ENCODE measurements around the gene FCRLA.
A peak's percentile ranks its signal among the peaks of the same experiment; 100 is the strongest.
"Not testable (repeated sequence)": the region's sequence is repeated elsewhere in the genome, so short reads cannot be mapped to it uniquely, and the experiment has no call there.

Gene FCRLA

DNA sequence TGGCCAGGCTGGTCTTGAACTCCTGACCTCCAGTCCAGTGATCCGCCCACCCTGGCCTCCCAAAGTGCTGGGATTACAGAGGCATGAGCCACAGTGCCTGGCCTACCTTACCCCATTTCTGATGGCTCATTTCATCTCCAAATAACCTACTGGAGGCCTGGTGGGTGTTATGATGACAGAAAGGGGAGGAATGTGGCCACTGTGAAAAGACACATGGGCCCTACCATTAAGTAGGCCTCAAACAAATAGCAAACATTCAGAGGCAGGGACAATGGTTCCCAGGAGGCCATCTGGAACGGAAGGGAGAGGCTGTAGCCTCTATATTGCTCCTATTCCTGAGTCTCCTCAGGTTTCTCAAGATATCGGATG is 932 bp upstream of the FCRLA start:
- DNase-seq = no peak

DNA sequence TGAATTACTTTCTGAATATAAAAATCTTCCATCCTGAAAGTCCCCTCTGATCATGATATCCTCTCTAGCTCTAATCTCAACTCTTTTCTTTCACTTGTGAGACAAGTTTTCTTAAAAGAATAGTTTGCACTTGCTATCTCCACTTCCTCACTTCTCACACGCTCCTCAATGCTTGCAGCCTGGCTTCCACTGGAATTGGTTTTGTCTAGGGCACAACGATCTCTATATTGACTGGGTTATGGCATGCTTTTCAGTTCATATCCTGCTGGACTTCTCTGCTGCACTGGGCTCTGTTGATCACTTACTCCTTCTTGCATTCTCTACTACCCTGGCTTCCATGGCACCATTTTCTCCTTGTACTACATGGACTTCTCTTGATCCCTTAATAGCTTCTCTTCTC is 474 bp downstream of the FCRLA start:
- DNase-seq = no peak

DNA sequence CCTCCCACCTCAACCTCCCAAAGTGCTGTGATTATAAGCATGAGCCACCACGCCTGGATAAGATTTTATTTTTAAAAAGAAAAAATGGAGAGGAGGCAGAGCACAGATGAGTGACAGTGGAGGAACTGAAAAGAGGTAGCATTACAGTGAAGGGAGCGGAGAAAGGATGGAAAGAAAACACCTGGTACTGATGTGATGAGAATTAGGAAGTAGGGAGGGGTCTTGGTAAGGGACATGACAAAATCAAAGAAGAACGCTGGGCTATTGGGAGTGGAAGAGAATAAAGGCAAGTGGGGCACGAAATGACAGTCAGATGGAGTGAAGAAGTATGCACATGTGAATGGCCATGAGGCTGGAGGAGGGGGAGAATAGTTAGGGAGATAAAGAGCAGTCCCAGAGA is 2.3 kb downstream of the FCRLA start:
- DNase-seq = no peak

DNA sequence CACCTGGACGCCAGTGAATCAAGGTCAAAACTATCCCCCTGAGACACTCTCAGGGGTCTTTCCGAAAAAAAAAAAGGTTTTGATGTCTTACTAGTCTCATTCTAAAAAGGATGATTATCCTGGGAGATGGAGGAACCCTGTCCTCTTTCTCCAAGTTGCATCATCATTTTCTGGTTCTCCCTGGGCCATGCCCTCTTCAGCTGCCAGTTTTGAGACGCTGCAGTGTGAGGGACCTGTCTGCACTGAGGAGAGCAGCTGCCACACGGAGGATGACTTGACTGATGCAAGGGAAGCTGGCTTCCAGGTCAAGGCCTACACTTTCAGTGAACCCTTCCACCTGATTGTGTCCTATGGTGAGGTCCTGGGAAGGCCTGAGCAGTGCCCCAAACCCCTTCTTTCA is 3.5 kb downstream of the FCRLA start:
- no peak for DNase-seq

DNA sequence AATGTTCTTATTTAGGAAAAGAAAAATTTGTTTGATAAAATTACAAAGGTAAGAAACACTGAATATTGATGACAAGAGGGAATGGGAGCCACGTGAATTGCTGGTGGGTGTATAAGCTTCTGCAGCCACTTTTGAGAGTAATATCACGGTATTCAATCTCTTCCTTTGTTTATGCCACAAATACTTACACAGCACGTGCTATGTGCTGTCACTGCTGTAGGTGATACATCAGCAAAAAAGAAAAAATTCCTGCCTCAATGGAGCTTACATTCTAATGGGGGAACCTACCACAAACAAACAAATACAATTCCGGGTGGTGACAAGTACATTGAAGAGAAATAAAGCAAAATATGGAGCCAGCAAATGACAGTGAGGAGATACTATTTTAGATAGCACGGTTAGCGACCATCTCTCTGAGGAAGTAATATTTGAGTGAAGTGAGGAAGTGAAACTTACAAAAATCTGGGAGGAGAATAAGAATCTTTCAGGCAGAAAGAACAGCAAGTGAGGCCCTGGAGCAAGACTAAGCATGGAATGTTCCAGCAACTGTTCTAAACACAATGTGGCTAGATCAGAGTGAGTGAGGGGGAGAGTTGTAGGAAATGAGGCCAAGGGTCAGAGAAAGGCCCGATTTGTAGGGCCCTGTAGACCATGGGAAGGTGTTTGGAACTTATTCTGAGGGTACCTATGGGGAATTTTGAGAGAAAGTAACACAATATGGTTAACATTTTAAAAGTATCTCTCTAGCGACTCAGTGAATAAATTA is 11.7 kb downstream of the FCRLA start:
- no peak for DNase-seq

DNA sequence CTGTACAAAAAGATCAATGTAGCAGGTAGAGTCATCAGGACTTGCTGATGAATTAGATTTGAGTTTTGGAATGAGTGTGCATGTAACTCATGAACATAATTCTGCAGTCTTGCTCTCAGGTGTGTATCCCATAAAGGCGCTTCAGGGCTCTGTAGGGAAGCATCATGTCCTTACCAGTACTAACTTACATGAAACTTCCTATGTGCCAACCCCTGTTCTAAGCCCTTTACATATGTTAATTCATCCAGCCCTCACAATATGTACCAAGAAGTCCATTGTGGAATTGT is 12.2 kb downstream of the FCRLA start:
- DNase-seq = no peak

DNA sequence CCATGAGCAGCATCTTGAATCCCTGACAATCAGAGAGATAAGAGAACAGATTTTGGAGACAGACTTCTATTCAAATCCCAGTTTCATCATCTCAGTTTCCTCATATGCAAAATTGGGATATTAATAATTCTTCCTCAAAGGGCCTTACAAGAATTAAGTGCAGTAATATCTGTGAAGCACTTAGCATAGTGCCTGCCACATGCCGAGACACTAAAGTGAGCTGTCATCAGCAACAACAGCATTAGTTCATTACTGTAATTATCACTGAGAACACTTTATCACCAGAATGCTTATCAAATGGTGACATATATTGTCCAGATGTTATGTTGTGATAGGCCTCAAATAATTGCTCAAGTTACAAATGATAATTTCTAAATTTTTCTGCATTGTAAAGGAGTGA is 13.4 kb downstream of the FCRLA start:
- no peak for DNase-seq

DNA sequence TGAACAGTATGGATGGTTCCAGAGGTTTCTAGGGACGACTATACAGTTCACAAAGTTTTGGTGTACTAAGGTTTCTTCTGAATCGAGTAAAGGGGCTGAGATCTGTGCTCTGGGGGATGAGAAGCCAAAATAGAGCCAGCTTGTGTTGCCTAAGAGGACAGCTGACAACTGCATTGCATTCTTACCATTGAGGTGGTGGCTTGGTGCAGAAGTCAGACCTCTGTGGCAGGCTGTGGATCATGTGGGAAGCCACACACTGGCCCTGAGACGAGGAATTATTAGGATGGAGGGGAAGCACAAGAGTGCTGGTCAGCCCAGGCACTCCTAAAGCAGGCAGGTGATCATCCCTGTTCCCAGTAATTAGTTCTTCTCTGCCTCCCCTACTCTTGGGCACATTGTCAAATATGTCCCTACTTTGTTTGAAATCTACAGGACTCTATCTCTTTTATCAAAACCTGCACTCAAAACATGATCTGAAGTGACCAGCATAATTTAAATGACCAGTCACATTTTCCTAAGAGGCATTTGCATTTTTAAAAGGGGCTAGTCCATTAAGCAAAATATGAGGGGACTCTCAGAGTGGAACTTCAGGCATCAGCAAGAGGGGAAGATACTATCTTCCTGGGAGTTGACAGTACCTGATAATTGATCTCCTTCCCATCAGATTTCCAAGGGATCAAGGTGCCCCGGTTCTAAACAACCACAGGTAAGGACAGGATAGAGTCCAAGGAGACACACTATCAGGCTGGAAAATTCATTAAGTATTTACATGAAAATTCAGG is 14.1 kb downstream of the FCRLA start, which contains the start of gene FCRLB:
FCRLB (plus strand) TSS at position 589 of the 782 bp plus-strand sequence. CDS start 1,129 bp downstream, outside the sequence.
- no peak for DNase-seq

DNA sequence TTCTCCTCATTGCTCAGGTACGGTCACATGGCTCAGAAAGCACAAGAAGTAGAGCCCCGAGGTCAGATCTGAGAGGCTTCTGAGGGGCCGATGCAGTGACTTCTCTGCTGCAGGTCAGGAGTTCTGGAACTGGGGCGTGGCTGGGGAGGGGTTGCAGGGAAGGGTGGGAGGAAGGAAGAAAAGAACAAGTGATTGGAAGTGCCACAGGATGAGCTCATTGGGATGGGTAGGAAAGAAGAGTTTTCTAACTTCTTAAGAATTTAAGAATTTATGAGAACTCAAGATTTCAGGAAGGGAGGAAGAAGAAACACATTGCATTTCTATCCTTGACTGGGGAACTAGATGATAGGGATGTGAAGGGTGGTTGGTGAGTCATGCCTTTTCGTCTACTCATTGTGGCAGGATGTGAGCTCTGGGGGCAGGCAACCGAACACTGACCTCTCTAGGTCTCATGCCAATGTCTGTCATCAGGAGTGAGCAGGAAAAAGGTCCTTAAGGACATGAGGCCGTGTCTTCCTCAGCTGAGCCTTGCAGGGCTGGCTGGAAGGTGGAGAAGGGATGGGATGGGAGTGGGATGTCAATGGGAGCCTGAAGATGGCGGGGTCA is 14.8 kb downstream of the FCRLA start:
- DNase-seq = no peak

DNA sequence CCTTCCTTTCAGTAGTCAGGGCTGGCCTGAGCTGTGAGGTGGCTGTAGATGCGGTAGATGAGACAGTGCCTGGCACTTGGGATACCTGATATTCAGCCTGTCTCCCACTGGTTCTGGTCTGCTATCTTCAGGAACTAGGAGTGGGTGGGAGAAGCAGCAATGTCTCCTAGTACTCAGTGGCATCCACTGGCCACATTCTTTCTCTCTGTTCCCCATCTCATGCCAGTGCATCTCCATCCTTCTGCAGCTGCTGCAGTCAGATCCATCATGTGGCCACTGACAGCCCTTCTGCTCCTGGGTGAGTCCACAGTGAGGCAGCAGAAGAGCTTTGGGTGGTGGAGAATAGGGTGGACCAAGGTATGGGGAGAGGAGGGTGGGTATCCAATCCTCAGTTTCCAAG is 15.4 kb downstream of the FCRLA start:
- DNase-seq = no peak

DNA sequence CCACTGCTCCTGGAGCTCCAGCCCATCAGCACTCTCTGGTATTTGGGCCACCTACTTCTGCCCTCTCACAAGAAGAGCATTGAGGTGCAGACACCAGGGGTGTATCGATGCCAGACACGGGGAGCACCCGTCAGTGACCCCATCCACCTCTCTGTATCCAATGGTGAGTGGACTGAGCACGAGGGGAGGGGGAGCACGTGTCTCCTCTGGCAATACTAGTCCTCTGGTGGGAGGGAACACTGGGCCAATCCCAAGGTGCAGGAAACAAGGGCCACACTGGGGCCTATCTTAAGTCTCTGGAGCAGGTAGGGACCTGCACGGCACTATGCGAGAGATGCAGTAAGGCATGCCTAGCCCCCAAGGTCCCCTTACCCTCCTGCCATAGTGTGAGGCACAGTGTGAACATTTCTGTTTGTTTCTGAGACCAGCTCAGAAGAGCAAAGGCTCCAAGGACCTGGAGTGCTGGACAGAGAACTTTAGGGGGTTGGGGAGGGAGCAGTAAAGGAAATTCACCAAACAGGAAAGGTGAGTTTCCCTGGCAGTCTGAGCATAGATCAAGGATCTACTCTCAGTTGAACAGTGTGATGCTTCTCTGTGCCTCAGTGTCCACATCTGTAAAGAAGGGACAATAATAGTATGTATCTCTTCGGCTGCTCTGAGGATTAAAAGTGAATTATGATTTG is 16.6 kb downstream of the FCRLA start:
- no peak for DNase-seq

DNA sequence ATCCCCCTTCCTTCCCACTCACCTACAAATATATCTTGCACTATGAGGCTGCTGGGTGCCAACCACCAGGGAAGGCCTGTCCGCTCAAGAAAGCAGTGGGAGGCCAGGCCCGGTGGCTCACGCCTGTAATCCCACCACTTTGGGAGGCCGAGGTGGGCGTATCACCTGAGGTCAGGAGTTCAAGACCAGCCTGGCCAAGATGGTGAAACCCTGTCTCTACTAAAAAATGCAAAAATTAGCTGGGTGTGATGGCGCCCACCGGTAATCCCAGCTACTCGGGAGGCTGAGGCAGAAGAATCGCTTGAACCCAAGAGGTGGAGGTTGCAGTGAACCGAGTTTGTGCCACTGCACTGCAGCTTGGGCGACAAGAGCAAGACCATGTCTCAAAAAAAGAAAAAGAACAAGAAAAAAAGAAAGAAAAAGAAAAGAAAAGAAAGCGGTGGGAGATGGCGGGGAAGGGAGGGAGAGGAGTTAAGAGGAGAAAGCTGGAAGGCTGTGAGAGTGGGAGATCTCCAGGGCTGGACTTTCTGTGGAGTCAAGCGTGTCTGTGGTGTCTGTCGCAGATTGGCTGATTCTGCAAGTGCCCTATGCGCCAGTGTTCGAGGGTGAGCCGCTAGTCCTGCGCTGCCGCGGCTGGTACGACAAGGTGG is 18.4 kb downstream of the FCRLA start:
- DNase-seq = not testable (repeated sequence)

DNA sequence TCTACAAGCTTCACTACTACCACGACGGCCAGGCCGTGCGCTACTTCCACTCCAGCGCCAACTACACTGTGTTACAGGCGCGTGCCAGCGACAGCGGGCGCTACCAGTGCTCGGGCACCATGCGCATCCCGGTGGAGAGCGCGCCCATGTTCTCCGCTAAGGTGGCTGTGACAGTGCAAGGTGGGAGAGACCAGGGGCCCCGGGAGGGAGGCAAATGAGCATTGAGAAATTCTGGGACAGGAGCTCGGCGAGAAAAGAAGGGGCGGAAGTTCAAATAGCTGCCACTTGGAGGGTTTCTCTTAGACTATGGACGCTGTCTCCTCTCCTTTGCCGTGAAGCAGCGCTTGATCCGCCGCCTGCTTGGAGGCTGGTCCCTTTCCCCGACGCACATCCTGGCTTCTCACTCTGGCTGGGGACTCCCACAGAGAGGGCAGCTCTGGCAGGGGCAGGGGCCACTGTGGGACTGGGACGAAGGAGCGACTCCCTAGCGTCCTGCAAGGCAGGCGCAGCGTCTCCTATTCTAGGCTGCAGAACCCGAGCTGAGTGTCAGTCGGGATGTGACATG is 19.0 kb downstream of the FCRLA start:
- DNase-seq = peak; percentile 26

DNA sequence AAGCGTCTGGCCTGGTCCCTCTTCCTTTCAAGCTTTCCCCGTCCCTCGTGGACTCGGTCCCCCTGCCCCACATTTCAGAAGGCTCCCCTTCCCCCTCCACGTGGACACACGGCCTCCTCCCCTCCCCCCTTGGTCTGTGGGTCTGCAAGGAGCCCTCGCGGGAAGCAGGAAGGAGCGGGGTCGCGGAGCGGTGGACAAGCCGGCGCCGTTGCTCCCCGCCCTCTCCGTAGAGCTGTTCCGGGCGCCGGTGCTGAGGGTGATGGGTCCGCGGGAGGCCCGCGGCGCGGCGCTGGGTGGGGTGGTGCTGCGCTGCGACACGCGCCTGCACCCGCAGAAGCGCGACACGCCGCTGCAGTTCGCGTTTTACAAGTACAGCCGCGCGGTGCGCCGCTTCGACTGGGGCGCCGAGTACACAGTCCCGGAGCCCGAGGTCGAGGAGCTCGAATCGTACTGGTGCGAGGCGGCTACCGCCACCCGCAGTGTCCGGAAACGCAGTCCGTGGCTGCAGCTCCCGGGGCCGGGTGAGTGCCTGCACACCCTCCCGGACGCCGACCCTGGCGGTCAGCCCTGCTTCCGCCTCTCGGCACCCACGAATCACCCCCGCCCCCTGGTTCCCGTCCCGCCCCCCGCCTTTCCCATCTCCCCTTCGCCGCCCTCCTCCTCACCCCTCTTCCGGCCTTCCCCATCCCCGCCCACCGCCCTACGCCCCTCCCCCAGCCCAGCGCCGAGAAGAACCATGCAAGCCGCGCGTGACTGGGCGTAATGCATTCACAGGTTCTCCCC is 19.6 kb downstream of the FCRLA start:
- peak; percentile 77 for DNase-seq

DNA sequence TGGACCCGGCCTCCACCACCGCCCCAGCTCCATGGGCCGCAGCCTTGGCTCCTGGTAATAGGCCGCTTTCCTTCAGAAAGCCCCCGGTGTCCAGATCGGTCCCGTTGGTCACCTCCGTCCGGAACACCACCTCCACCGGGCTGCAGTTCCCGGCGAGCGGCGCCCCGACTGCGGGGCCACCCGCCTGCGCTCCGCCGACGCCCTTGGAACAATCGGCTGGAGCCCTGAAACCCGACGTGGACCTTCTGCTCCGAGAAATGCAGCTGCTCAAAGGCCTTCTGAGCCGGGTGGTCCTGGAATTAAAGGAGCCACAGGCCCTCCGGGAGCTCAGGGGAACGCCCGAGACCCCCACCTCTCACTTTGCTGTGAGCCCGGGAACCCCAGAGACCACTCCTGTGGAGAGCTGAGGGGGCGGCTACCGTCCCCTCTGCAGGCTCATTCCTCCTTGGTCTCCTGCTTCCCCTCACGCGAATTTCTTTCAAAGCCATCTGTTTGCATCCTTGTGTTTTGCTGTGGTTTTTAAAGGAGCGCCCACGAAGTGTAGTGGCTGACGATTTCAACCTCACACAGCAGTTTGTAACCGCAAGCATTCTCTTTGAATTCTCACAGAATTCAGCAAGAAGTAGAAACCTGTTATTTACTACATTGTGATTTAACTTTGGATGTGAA is 20.4 kb downstream of the FCRLA start:
- peak; percentile 60 for DNase-seq

DNA sequence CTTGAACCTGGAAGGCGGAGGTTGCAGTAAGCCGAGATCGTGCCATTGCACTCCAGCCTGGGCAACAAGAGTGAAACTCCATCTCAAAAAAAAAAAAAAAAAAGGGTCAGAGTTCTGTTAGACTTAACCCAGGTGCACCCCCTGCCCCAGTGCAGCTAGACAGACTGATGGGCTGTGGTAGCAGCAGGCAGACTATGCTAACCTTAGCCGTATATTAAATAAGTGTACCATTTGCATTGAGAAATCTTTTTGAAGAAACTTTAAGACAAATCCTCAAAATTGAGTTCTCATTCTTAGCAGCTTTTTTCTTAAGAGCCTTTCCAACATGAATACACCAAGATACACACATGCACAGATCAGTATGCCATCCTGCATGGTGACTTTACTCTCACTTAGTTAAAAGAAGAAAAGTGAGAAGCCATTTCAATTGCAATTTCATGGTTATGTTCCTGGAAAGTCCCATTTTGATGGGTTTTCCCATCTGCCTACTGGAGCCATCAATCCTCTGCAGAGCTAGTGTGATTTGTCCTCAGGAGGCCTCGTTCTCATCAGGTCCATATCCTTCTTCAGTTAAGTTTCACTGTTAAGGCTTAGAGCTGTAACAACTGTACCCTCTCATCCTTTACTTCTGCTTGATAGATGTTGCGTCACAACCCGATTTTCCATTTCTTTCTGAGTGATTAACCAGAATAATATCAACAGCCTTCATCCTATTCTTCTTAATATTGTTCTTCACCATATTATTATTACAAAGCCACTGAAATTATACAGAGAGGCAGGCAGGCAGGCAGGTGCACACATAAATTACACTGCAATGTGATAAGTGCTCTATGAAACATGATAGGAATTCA is 21.6 kb downstream of the FCRLA start:
- no peak for DNase-seq

DNA sequence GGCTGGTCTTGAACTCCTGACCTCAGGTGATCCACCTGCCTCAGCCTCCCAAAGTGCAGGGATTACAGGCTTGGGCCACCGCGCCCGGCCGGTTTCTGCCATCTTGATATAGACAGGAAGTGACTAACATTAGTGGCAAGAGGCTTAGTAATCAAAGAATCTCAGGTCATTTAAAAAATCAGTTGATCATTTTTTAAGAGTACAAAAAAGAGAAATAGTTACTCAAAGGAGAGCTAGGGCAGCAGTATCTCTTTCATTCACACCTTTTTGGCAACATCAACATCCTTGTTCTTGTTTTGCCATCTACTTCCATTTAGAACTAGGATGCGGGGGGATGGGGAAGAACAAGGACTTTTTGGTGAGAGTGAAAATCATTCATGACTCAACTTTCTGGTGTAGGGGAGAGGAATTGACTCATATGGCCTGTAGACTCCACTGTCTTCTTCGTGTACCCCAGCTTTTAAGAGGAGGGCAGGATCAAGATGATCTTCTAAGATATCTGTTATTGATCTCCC is 23.1 kb downstream of the FCRLA start:
- no peak for DNase-seq

DNA sequence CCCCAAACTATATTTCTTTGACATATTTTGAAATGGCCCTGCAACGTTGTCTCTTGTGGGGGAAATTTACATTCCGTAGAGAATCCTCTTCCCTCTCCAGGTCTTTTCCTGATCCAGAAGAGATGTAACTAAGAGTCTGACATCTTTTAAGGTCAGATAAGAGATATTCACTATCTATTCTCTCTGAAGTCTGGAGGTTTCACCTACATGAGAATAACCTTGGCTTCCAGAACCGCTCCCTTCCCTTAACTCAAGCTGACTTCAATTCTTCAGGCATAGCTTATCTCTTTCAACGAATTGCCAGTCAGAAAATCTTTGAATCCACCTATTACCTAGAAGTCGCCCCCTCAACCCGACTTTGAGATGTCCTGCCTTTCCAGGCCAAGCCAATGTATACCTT is 24.2 kb downstream of the FCRLA start:
- no peak for DNase-seq

DNA sequence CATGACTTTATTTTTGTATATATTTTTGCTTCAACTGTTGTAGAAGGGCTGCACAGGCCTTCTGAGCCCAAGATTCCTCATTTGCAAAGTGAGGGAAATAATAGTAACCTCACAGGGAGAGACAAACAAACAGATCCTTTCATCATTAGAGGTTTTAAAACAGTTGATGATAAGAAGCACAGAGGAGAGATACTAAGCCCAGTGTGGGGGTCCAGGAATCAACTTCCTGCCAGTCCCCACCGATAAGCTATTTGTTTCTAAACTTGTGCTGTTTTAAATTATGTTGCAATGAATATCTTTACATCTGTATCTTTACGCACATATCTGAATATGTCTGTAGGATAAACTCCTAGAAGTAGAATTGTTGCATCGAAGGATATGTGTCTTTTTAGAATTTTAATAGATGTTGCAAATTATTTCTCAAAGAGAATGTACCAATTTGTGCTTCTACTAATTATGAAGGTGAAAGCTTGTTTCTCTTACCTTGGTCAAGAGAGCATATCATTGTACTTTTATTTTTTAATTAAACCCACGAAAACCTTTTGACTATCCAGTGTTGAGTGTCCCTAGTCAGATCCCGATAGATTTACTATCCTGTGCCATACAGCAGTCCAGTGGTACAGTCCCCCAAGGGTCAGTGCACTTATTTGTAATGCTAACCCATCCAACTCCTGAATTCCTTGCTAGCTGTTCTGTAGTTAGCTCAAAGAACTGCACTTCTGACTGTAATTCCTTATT is 25.1 kb downstream of the FCRLA start:
- DNase-seq = no peak

All from CD4-positive, alpha-beta T cell treated with Interleukin-21 for 1 hour (primary cell).